Measurements from ENCODE around the gene SPAG16. TPM values are rescaled to one million over a fixed set of nuclear protein-coding genes. Genes with fewer than 3 reads are reported as not detected.

Gene SPAG16
- total RNA-seq, 1 donor from 2014 or later: 20.6 TPM

DNA sequence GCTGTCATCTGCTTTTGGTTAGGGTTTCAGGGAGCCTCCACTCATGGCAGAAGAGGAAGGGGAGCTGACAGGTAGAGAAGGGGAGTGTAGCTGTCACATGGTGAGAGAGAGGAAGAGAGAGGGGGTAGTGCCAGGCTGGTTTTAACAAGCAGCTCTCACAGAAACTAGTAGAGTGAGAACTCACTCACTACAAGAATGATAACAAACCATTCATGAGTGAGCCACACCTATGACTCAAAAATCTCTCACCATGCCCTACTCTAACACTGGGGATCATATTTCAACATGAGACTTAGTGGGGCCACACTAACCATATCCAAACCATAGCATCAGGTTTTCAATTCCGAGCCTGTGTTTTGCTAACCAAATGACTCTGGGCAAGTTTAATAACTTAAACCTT lies 851.7 kb downstream of the SPAG16 start:
- DNase-seq: no peak
- Histone ChIP-seq H3K36me3 (no peaks in the 10 kb centered on the region), H3K27ac (replicated peaks) (no peak overlapping the region), H3K4me1 (no peaks in the 10 kb centered on the region), H3K4me3 (no peak overlapping the region), H3K27me3 (ENCODE audit: low read depth) (no peaks in the 10 kb centered on the region), H3K9me3 (replicated peaks) (peaks cover 4% of the 10 kb centered on the region)
- intact Hi-C loops (cut with micrococcal nuclease): no loop called here
- TF ChIP-seq, protein P1, sequence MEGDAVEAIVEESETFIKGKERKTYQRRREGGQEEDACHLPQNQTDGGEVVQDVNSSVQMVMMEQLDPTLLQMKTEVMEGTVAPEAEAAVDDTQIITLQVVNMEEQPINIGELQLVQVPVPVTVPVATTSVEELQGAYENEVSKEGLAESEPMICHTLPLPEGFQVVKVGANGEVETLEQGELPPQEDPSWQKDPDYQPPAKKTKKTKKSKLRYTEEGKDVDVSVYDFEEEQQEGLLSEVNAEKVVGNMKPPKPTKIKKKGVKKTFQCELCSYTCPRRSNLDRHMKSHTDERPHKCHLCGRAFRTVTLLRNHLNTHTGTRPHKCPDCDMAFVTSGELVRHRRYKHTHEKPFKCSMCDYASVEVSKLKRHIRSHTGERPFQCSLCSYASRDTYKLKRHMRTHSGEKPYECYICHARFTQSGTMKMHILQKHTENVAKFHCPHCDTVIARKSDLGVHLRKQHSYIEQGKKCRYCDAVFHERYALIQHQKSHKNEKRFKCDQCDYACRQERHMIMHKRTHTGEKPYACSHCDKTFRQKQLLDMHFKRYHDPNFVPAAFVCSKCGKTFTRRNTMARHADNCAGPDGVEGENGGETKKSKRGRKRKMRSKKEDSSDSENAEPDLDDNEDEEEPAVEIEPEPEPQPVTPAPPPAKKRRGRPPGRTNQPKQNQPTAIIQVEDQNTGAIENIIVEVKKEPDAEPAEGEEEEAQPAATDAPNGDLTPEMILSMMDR (IDR thresholded peaks at IDR 0.05; ENCODE audit: borderline replicate concordance): no peak

DNA sequence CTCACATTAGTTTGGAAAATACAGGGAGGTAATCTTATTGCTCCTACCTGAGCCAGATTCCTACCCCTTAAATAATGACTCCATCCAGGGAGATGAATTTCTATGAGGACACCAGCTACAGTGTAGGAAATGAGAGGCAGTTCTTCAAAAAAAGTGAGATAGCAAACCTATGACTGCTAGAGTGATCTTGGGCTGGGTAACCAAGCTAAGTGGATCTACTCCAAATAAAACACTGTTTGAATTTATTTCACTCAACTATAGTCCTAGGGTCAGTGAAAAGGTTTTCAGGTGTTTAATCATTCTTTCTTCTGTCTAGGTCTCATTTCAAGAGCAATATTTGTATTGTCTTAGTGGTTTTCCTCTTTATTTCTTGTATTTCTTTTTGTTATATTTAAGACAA lies 854.5 kb downstream of the SPAG16 start:
- H3K4me3 ChIP-seq: no peak overlapping the region
- no peak overlapping the region for H3K27ac ChIP-seq (replicated peaks)
- peaks cover 4% of the 10 kb centered on the region for H3K9me3 ChIP-seq (replicated peaks)
- DNase-seq: no peak
- TF ChIP-seq, protein P1 (IDR thresholded peaks at IDR 0.05; ENCODE audit: borderline replicate concordance): no peak
- no peaks in the 10 kb centered on the region for H3K36me3 ChIP-seq
- intact Hi-C loops (cut with micrococcal nuclease): no loop called here
- H3K27me3 ChIP-seq (ENCODE audit: low read depth): no peaks in the 10 kb centered on the region
- H3K4me1 ChIP-seq: no peaks in the 10 kb centered on the region

DNA sequence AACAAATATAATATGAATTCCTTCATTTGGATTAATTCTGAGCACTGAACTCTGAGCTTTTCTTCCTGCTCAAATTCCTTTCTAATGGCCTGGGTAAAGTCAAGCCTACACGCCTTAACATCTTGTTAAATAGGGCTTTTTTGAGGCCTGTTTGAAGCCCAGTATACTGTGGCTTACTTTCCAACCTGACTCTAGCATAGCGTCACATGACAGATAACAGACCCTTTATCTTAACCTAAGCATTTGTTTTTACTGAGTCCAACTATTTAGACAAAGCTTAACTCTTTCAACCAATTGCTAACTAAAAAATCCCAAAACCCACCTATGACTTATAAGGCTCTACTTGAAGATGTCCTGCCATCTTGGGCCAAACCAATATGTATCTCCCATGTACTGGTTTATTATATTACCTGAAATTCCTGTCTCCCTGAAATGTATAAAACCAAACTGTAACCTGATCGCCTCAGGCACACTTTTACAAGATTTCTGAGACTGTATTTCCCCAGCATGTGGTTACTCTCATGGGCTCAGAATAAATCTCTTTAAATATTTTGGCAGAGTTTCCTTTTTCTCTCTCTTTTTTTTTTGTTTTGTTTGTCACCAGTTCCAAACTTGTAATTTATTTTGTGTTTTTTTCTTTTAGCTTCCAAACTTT lies 855.5 kb downstream of the SPAG16 start:
- intact Hi-C loops (cut with micrococcal nuclease): no loop called here
- H3K27me3 ChIP-seq (ENCODE audit: low read depth): no peaks in the 10 kb centered on the region
- peaks cover 2% of the 10 kb centered on the region for H3K9me3 ChIP-seq (replicated peaks)
- no peaks in the 10 kb centered on the region for H3K36me3 ChIP-seq
- TF ChIP-seq, protein P1 (IDR thresholded peaks at IDR 0.05; ENCODE audit: borderline replicate concordance): no peak
- no peak overlapping the region for H3K4me3 ChIP-seq
- H3K27ac ChIP-seq (replicated peaks): no peak overlapping the region
- DNase-seq: no peak
- H3K4me1 ChIP-seq: no peaks in the 10 kb centered on the region

DNA sequence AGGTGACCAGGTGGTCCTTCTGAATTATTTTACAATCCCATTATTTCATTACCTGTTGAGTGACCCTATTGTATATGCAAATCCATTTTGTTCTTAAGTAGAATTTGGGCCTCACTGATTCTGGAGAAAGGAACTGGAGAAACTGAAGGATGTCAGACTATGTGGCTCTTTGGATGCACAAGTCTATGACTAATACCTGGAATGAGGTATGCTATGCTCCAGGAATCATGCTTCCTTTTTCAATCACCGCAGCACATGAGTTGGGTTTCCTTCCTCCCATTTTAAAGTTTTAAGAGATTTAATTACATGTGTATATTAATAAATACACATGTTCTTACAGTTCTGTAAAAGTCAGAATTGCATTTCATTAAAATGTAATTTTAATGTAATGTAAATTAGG lies 872.7 kb downstream of the SPAG16 start:
- Histone ChIP-seq H3K27me3 (ENCODE audit: low read depth) (no peaks in the 10 kb centered on the region), H3K4me3 (no peak overlapping the region)

DNA sequence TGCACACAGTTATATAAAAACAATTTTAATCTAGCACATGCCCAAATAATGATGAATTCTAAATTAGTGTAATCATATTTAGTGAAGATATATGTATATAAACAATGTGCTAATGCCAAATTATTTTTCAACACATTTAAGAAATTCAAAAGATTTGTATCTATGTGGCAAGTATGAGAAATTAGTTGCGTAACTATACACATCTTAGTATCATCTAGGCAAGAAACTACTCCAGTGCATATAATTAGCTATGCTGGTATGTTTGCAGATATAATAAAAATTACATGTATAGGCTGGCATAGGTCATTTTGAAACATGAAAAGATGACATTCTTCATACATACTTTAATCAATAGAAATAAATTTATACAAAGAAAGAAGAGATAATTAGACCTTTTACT lies 874.6 kb downstream of the SPAG16 start:
- Histone ChIP-seq H3K4me3 (no peak overlapping the region), H3K27ac (replicated peaks) (no peak overlapping the region), H3K27me3 (ENCODE audit: low read depth) (no peaks in the 10 kb centered on the region), H3K4me1 (no peaks in the 10 kb centered on the region), H3K36me3 (no peaks in the 10 kb centered on the region), H3K9me3 (replicated peaks) (no peaks in the 10 kb centered on the region)
- DNase-seq: no peak
- intact Hi-C loops (cut with micrococcal nuclease): no loop called here
- TF ChIP-seq, protein P1 (IDR thresholded peaks at IDR 0.05; ENCODE audit: borderline replicate concordance): no peak

More for the DNA sequence above, 872.7 kb downstream of the SPAG16 start:
- Histone ChIP-seq H3K9me3 (replicated peaks) (no peaks in the 10 kb centered on the region), H3K27ac (replicated peaks) (no peak overlapping the region), H3K36me3 (no peaks in the 10 kb centered on the region), H3K4me1 (no peaks in the 10 kb centered on the region)
- intact Hi-C loops (cut with micrococcal nuclease): no loop called here
- DNase-seq: no peak
- TF ChIP-seq, protein P1 (IDR thresholded peaks at IDR 0.05; ENCODE audit: borderline replicate concordance): no peak
